ENCODE measurements around the gene HIVEP2. TPM values are rescaled to one million over a fixed set of nuclear protein-coding genes. Genes with fewer than 3 reads are reported as not detected.

The HIVEP2 gene
- total and polyA plus RNA-seq, 2 donors (not counting 3 experiments of a cell fraction or from before 2014, with no cell fraction given): 1.3 to 4.7 TPM

GRCh38 chr6:142893088-142893487 lies 51.9 kb downstream of the HIVEP2 start:
- FAIRE-seq: no peak
- no peaks in the 10 kb centered on the region for H3K9me1 ChIP-seq (replicated peaks; ENCODE audit: control insufficient read depth, extremely low read depth, insufficient read depth, low read length)
- no peaks in the 10 kb centered on the region for H3K27me3 ChIP-seq (ENCODE audit: control insufficient read depth in 2 of 2, insufficient read depth in 2 of 2, low read length in 2 of 2)
- TF ChIP-seq JUN (IDR thresholded peaks at IDR 0.05; ENCODE audit: borderline replicate concordance, insufficient read depth, insufficient read length, low read depth) (peak; percentile 67), FOS (IDR thresholded peaks at IDR 0.05; ENCODE audit: borderline replicate concordance, insufficient read depth, low read length) (peak; percentile 27), POLR2AphosphoS5 (IDR thresholded peaks at IDR 0.05; ENCODE audit: insufficient read depth, low read depth, low read length) (no peak), EZH2 (IDR thresholded peaks at IDR 0.05; ENCODE audit: borderline replicate concordance, low read depth, low read length, severe bottlenecking) (no peak), MYC (IDR thresholded peaks at IDR 0.05; ENCODE audit: low read depth, low read length) (no peak), GATA2 (IDR thresholded peaks at IDR 0.05; ENCODE audit: insufficient read depth, insufficient read length, low read depth, low read length) (peak; percentile 81), POLR2A (IDR thresholded peaks at IDR 0.05; ENCODE audit: low read depth, low read length) (no peak)
- TF ChIP-seq, protein P1, sequence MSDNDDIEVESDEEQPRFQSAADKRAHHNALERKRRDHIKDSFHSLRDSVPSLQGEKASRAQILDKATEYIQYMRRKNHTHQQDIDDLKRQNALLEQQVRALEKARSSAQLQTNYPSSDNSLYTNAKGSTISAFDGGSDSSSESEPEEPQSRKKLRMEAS (IDR thresholded peaks at IDR 0.05; ENCODE audit: insufficient read depth, insufficient read length): no peak
- TF ChIP-seq, protein P2, sequence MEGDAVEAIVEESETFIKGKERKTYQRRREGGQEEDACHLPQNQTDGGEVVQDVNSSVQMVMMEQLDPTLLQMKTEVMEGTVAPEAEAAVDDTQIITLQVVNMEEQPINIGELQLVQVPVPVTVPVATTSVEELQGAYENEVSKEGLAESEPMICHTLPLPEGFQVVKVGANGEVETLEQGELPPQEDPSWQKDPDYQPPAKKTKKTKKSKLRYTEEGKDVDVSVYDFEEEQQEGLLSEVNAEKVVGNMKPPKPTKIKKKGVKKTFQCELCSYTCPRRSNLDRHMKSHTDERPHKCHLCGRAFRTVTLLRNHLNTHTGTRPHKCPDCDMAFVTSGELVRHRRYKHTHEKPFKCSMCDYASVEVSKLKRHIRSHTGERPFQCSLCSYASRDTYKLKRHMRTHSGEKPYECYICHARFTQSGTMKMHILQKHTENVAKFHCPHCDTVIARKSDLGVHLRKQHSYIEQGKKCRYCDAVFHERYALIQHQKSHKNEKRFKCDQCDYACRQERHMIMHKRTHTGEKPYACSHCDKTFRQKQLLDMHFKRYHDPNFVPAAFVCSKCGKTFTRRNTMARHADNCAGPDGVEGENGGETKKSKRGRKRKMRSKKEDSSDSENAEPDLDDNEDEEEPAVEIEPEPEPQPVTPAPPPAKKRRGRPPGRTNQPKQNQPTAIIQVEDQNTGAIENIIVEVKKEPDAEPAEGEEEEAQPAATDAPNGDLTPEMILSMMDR (IDR thresholded peaks at IDR 0.05; ENCODE audit: extremely low read depth in 1 of 2, insufficient read depth in 1 of 2, low read depth in 1 of 2, low read length in 2 of 2): no peak
- no TSS peak for BruUV-seq (replicated peaks)
- H2AFZ ChIP-seq (ENCODE audit: low read depth, low read length): no peak overlapping the region
- no peaks in the 10 kb centered on the region for H4K20me1 ChIP-seq (replicated peaks; ENCODE audit: control insufficient read depth, extremely low read depth, insufficient read depth, low read length)
- no peaks in the 10 kb centered on the region for H3K9me3 ChIP-seq (replicated peaks; ENCODE audit: control insufficient read depth, insufficient read depth, low read length)
- no peaks in the 10 kb centered on the region for H3K79me2 ChIP-seq (ENCODE audit: control insufficient read depth, insufficient read depth, low read length)
- DNase-seq (ENCODE audit: low read depth, low spot score): peak; percentile 75
- dilution Hi-C loops (cut with MboI; ENCODE audit: extremely low pct_ligation_motif_present, low sequenced_read_pairs) (no loop called here), intact Hi-C loops (cut with micrococcal nuclease) (no loop called here)
- H3K9ac ChIP-seq (replicated peaks; ENCODE audit: extremely low read depth, insufficient read depth, low read length): no peak overlapping the region
- no peak overlapping the region for H3K4me2 ChIP-seq (ENCODE audit: insufficient read depth, low read length)
- ChIA-PET CTCF (interaction anchor here (1.3 to 1.8 kb wide), 2 partner anchors 20 to 25 kb away, joined by 3 to 4 read pairs; no protein-coding TSS in a partner anchor), POLR2A (no interaction called here)
- peaks cover 18% of the 10 kb centered on the region for H3K4me1 ChIP-seq (ENCODE audit: control insufficient read depth, extremely low read depth, insufficient read depth, low read length)
- H3K27ac ChIP-seq (ENCODE audit: insufficient read depth, low read depth, low read length): no peak overlapping the region
- no peaks in the 10 kb centered on the region for H3K36me3 ChIP-seq (ENCODE audit: control insufficient read depth in 2 of 2, extremely low read depth in 1 of 2, insufficient read depth in 2 of 2, low read length in 2 of 2)
- H3K4me3 ChIP-seq (replicated peaks in 1 of 3; ENCODE audit: insufficient read depth in 1 of 3, low read depth in 1 of 3, low read length in 3 of 3): no peak overlapping the region
